ENCODE data around the gene GBX1.

The GBX1 gene

DNA sequence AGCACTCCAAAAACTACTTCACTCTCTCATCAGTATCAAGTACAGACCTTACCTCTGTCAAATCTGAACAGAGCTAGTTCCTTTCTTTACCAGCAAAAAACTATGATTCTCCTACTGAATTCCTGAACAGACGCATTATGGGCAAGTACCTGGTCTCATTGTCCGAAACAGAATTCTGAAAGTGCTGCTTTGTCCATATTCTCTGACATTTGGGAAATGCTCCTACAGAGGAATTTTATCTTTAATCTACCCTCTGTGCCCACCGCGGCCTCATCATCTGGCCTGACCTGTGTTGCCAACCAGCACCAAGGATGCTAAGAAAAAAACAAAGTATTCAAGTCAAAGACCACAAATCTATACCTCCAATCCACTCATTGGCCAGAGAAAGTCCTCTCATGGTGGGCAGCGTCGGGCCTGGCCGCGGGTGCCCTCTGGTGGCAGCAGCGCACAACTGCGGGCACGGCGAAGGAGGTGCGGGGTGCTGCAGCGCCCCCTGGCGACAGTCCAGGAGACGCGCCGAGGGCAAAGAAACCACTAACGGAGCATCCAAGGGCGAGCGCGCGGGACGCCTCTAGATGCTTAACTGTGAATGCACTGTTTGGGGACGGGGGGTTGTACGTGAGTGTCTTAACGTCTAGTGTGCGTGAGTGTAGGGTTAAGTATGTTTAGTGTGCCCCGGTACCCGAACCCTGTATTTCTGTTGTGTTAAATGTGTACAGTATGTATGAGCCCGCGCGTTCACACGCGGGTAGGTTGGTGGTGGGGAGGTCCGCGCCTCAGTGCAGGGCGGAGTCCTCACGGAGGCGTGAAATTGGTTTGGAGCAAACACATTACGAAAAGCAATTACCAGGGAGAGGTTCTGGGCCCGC lies 5.0 kb upstream of the GBX1 start:
- DNase-seq = peak; percentile 32

DNA sequence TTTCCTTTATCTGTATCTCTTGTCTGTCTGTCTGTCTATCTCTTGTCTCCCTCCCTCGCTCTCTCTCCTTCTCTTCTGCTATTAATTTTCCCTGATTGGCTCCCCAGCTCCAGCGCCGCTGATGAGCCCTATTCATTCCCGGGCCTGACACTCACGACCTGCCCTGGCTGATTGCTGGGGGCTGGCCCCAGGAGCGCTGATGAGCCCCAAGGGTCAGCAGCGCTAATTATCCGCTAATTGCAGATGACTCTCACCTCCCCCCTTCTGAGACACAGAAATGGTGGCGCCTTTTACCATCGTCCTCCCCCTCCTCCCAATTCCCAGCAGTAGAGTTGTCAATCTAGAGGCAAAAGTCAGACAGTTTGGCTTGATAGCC lies 1.3 kb upstream of the GBX1 start:
- no peak for DNase-seq

DNA sequence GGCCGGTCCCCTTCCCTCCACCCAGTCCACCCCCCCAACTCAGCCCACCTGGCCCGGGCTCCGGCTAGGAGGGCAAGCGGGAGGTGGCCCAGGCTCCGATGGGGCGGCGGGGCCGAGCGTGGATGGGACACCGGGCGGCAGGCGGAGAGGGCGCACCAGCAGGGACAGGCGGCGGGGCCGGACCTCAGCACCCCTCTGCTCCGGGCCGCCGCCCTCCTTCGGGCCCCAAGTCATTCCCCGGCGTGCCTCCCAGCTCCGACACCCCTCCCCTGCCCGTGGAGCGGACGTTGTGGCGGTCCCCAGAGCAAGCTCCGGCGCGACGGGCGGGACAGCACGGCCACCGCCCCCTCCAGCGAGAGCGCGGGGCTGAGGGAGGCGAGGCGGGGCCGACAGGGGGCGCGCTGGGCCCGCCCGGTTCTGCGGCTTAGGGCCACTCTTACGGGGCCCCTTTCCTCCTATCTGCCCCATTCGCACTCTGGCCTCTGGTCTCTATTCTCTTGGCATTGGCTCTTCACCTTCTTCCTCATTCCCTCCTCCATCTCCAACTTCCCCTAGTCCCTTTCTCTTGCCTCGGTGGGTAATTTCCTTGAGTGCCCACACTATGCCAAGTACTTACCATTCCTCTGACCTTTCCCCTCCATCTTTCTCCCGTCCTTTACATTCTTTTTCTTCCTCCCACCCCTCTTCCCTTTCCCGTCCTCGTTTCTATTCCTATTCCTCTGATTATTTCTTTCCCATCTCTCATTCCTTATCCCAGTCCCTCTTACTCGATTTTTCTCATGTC lies 701 bp upstream of the GBX1 start:
- DNase-seq = no peak

DNA sequence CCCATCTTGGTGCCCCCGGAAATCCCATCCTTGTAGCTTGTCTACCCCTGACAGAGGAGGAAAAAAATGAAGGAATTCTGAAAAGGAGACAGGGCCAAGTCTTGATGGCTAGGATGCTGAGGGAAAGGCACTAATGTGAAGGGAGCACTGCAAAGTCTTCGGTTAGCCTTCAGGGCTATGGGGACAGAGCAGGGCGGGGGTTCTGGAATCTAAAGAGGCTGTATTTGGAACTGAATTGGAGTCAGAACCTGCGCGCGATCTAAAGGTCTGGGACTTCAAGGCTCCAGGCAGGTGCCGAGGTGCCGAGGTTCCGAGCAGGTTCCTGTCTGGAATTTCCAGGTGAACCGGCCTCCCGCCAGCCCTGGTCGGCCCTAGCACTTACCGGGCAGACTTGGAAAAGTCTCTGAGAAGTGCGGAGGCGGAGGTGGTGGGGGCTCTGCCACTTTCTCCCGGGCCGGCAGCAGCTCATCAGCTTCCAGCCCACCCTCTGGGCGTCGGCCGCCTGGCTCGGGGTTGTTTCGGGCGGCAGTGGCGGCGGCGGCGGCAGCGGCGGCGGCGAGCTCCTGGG lies 781 bp downstream of the GBX1 start:
- DNase-seq = no peak

DNA sequence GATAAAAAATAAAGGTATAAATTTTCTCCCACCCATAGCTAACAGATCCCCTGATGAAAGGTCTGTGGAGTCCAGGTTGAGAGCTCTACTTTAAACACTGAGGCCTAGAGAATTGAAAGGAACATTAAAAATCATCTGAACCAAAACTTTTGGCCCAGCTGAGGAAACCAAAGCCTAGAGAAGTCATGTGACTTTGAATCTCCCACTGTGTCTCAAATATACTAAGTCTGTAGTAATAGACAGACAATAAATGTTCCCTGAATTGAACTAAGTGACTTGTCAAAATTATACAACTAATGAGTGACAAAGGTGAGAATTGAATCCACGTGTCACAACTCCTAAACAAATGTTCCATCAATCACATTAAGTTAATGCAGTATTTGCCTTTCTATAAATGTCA lies 5.7 kb downstream of the GBX1 start:
- DNase-seq = no peak

DNA sequence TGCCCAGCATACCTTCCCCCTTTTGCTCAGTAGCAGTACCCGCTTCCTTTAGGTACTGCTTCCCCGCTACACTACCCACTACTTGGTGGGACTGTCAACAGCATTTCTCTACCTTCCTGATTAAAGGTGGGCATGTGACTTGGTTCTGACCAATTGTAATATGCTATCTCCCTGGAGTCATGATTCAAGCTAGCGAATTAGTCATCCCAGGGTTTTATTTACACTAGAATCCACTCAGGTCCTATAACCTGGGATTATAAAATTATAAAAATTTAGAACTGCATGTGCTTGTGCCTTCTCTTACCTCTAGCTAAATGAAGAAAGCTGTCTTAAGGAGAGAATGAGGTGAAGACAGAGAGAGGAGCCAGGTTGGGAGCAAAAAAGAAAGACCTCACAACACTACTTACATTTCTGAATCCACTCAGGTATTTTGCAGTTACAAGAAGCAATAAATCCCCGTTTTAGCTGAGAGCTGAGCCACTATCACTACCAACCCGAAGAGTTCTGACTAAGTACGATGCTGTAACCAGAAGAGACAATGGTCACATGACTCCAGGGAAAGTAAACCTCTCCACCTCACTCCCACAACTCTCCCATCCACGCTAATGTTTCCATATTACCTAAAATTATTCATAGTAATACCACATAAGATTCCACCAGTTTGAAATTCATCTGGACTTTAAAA lies 9.7 kb downstream of the GBX1 start:
- no peak for DNase-seq

DNA sequence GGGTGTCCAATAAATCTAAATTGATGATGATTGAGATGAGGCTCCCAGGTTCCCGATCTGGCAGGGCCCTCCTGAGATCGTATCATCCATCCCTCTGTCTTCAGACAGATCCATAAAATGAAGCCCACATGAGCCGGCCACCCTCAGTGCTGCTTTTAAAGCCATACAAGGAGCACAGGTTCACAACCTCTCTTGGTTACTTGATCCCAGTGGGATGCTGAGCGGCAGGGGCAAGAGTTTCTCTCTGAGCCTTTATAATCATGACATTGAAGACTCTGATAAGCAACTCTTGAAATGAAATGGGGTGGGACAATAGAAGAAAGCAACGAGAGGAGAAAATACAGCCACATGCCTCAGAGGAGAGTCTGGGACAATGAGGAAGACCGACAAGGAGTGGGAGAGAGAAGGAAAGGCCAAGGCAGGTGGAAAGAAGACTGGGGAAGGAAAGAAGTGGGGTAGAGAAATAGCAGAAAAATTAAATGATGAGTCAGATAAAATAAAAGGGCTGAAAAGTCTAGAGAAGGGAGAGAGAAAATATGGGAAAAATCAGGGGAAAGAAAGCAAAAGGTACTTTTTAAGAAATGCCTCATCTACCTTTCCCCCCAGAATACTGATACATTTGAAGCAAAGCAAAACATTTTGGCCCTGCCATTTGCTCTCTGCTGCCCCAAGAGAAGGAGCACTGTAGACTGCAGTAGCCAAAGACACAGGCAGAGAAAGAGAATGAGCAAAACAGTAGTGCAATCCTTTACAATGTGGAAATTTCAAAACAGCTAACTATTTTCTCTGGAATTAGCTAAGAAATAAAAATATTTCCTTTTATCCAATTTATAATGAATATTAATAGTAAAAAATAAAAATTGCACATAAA lies 14.6 kb downstream of the GBX1 start:
- DNase-seq = no peak

DNA sequence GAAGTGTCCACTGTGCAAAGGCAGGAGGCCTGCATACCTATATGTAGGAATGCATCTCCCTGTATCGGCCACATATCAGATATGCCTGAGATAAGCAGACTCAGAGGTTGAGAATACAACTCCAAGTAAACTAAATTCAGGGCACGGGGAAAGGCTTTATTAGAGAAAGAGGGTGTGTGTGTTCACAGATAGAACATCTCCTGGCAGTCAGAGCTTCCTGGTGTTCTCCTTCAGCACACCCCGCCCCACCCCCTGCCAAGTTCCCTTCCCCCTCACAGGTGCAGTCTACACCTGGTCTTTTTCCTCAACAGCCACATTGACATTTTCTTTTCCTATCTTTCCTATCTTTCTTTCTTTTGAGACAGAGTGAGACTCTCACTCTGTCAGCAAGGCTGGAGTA lies 17.1 kb downstream of the GBX1 start:
- DNase-seq = no peak

DNA sequence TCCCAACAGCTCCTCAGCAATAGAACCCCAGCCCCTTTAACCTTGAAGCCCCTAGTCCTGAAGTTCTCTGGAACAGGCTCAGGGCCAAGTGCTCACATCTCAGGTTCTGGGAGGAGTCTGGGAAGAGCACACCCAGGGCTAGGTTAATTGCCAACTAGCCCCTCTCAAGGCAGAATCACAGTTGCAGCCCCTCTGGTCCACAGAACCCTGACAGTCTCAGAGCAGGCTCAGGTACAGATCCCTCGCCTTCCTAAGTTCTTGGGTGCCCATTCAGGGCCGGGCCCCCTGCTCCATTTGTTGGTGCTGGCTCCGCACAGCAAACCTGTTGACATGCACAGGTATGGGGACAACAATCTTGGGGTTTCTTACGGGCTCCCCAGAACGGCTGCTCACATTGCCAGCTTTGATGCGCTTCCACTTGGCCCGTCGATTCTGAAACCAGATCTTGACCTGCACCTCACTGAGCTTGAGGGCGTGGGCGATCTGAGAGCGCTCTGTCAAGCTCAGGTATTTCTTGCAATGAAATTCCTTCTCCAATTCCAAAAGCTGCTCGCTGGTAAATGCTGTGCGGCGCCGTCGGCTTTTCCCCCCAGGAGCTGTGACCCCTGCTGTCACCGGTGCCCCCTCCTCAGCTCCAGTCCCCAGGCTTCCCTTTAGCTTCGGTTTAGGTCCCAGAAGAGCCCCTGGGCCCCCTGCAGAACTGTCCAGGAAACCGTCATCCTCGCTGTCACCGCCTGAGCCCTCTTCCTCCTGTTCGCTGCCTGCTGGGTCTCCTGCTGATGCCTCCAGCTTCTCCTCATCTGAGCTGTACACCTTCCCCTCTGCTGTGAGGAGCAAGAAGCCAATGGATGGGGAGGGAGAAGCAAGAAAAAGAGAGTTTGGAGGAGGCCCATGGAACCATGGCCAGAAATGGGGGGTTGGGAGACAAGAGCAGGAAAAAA lies 18.9 kb downstream of the GBX1 start:
- DNase-seq = no peak

DNA sequence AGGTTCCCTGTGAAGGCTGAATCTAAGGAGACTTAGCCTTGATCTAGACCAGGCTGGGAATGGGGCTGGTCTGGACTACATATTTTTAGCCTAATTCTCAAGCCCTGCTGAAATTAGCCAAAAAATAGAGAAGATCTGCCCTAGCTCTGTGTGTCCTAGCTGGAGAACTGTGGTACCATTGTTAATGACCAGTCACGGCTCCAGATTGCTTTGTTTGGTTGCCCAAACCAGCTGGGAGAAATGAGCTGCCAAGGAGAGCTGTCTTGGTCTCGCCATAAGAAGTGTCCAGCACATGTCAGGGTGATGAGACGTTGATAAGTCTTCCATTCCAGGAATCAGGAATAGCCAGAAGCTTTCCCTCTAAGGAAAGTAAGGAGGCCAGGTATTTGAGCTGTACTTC lies 20.7 kb downstream of the GBX1 start:
- no peak for DNase-seq

DNA sequence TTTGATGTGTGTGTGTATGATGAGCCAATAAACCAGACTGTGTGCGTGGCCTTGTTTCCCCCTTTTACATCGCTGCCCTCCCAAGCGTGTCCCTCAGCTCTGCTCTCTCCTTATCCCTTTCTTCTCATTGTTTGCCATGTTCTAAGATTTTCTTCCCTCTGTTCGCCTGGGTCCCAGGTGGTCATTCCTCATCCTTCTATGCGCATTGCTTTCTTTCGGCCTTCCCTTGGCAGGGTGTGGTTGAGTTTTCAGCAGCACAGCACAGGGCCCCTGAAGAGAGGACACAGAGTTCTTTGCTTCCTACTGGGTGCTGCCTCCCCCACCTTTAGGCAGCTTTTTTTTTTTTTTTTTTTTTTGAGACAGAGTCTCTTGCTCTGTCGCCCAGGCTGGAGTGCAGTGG lies 23.1 kb downstream of the GBX1 start:
- no peak for DNase-seq

DNA sequence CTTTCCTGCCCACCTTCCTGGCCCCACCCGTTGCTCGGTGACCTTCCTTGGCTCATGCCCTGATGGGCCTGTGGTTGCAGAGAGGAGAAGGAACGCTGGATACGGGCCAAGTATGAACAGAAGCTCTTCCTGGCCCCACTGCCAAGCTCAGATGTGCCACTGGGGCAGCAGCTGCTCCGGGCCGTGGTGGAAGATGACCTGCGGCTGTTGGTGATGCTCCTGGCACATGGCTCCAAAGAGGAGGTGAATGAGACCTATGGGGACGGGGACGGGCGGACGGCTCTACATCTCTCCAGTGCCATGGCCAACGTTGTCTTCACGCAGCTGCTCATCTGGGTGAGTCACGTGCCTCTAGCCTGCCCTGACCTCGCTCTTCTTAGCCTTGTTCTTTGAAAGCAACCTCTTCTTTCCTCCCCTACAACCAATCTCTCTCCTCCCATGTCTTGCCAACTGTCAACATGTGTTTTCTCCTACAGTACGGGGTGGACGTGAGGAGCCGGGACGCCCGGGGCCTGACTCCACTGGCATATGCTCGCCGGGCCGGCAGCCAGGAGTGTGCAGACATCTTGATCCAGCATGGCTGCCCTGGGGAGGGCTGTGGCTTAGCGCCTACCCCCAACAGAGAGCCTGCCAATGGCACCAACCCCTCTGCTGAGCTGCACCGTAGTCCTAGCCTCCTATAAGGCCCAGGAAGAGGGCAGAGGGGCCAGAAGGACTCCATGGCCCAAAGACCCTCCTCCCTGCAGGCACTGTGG lies 24.1 kb downstream of the GBX1 start:
- DNase-seq = peak; percentile 62

DNA sequence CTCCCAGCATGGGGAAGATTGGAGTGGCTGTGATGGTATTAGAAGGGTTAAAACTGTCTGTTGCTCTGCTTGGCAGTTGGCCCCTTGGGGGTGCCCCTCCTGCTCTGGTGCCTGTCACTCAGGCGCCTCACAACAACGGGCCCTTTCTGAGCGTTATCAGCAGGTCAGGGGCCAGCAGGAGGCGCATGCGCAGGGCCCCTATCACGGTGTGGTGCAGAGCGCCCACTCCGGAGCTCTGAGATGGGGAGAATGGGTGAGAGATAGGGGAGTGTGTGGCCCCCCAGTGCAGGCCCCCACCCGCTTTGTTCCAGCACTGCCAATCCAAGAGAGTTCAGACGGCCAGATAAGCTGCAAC lies 24.8 kb downstream of the GBX1 start:
- no peak for DNase-seq

DNA sequence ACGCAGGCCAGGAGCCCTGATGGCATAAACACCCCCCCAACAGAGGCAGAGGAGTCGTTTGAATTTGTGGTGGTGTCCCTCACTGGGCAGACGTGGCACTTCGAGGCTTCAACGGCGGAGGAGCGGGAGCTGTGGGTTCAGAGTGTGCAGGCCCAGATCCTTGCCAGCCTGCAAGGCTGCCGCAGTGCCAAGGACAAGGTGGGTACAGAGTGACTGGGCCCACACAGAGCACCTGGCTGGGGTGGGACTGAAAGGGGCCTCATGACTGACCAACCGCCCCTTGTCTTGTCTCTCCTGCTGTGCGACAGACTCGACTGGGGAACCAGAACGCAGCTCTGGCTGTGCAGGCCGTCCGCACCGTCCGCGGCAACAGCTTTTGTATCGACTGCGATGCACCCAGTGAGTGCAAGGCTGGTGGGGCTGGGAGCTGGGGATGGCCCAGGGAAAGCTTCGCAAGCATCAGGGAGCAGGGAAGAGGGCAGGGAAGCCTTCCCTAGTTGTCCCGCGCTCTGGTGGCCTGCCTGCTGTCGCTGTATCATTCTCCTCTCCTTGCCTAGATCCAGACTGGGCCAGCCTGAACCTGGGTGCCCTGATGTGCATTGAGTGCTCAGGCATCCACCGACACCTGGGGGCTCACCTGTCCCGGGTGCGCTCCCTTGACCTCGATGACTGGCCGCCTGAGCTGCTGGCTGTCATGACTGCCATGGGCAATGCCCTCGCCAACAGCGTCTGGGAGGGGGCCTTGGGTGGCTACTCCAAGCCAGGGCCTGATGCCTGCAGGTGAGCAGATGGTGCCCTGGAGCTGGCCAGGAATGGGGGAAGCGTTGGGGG lies 25.4 kb downstream of the GBX1 start:
- DNase-seq = no peak

DNA sequence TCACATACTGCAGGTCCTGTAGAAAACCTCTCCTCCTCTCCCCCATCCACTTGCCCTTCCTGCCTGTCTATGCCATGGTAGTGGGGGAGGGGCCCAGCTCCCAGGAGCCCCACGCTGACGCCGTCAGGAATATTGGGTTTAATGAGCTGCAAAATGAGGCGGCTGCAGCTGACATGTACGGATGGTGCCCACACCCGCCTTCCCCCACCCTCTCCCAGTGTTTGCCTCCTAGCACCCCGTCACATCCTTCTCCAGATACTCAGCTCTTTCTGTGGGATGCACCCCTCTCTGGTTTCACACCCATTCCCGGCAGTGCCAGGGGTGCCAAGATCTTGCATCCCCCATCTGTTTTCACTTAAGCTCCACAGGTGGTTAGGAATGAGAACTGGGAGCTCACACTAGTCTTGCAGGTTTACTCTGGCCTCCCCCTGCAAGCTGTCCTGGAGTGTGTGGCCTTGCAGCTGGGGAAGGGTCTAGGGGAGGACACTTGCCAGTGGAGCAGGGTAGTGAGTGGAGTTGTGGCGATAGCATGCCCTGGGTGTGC lies 26.1 kb downstream of the GBX1 start:
- no peak for DNase-seq

DNA sequence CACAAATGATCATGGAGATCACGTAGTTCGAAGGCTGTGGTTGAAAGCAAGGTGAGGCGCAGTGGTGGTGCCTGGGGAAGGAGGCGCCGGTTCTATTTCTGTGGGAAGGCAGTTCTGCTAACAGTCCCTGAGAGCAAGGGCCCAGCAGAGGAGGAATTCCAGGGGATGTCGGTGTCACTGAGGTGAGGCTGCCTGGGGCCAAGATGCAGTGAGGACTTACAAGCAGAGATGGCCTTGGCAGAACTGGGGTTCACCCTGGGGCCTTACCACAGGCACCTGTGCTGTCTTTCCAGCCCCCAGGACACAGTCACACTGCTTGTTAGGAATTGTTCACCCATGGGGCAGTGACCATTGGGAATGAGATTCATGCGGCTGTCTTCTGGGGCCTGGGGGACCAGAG lies 26.7 kb downstream of the GBX1 start:
- DNase-seq = no peak

DNA sequence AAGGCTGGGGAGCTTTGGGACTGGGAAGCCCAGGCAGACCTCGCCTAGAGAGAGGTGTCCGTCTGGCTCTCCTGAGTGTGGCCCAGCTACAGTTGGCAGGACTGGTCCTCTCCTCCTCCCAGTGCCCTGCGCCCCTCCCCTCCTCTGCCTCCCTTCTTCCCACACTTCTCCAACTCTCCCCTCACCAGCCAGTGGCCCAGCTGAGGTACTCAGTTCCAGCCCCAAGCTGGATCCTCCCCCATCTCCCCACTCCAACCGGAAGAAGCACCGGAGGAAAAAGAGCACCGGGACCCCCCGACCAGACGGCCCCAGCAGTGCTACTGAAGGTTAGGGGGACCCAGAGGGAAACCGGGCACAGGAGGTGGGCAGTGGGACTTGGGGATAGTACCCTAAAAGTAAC lies 27.7 kb downstream of the GBX1 start:
- DNase-seq = no peak

DNA sequence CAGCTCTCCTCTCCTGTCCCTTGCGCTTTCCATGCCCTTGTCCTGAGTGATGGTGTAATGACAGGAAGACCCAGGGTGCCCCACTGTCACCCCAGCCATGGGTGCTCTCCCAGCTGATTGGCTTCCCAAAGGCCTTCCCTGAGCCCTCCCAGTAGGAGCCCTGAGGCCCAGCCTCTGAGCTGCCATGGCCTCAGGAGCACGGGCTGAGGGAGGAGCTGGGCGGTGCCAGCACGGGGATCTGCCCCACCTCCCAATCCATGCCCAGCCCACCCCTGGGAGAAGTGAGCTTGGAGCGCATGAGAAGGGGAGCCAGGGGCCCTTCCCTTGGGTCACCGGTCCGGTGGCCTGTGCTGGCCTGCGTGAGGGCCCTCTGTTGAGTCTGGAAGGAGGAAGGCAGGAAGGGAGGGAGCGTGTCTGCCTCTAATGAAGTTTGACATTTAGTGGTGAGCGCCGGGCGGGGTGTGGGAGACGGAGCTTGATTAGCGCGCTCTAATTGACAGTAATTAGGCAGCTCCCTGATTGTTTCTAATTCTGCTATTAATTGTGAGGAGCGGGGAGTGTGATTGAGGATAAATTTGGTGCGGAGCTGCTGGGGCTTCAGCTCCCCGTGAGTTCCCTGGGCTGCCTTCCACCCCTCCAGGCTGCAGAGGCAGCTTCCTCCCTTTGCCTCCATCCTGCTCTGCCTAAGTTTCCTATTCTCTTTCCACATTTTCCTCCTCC lies 28.3 kb downstream of the GBX1 start:
- DNase-seq = no peak
